GM19455 (cell line): ENCODE results near the gene TNN.
"Not testable (repeated sequence)": the region's sequence is repeated elsewhere in the genome, so short reads cannot be mapped to it uniquely, and the experiment has no call there.

Source experiments
- ATAC-seq: cut with Tn5 transposase; IDR thresholded peaks from one replicate; pipeline ENCODE4 v1.9.1; 2021; ENCODE audit not compliant: unreplicated experiment

Gene TNN, protein sequence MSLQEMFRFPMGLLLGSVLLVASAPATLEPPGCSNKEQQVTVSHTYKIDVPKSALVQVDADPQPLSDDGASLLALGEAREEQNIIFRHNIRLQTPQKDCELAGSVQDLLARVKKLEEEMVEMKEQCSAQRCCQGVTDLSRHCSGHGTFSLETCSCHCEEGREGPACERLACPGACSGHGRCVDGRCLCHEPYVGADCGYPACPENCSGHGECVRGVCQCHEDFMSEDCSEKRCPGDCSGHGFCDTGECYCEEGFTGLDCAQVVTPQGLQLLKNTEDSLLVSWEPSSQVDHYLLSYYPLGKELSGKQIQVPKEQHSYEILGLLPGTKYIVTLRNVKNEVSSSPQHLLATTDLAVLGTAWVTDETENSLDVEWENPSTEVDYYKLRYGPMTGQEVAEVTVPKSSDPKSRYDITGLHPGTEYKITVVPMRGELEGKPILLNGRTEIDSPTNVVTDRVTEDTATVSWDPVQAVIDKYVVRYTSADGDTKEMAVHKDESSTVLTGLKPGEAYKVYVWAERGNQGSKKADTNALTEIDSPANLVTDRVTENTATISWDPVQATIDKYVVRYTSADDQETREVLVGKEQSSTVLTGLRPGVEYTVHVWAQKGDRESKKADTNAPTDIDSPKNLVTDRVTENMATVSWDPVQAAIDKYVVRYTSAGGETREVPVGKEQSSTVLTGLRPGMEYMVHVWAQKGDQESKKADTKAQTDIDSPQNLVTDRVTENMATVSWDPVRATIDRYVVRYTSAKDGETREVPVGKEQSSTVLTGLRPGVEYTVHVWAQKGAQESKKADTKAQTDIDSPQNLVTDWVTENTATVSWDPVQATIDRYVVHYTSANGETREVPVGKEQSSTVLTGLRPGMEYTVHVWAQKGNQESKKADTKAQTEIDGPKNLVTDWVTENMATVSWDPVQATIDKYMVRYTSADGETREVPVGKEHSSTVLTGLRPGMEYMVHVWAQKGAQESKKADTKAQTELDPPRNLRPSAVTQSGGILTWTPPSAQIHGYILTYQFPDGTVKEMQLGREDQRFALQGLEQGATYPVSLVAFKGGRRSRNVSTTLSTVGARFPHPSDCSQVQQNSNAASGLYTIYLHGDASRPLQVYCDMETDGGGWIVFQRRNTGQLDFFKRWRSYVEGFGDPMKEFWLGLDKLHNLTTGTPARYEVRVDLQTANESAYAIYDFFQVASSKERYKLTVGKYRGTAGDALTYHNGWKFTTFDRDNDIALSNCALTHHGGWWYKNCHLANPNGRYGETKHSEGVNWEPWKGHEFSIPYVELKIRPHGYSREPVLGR (N-terminal part only)

DNA sequence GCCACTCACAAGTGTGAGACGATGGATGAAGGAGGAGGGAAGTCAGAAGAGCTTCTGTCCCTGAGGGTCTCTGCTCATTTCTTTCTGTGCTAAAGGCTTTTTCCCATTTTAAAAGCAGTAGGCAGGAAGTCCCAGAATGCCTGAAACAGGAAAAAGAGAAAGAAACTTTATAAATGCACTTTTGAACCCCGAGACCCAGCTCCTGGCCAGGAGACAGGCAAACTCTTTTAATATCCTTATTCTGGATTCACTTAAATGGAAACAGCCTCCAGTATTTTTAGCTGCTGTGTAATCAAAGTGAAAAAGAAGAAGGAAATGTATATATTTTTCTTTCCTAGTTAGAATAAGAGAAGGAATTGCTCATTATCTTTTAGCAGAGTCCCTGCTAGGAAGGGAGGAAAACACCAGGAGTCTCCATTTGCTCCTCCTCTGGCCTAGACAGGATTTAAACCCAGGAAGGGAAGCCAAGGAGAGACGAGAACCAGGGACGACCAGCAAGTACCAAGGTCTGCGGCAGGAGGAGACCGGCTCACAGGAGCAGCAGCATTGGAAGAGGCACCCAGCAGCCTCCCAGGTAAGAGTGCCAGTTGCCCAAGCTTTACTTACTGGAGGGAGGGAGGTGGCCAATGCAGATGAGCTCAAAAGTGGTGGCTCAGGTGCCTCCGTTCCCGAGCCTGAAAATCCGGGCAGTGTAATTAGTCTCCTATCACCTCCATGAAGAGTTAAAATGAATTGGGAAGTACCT is at the start of gene TNN:
Gene TNN (plus strand): TSS at position 472 of the 745 bp plus-strand sequence. CDS start 9,586 bp downstream, outside the sequence.
- ATAC-seq: no peak

DNA sequence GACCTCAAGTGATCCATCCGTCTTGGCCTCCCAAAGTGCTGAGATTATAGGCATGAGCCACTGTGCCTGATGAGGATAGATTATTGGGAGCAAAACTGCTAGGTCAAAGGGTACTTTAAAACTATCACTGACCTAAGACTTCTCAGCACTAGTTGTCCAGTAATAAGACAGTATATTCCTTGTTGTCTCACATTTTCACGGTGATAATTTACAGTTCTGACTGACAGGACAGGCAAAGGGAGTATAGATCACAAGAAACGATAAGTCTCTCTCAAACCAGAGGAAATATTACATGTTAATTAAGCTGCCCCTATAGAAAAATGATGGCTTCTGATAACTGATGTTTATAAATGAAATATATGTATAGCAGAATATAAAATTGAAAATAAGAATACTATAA is 48.1 kb upstream of the TNN start:
- no peak for ATAC-seq

DNA sequence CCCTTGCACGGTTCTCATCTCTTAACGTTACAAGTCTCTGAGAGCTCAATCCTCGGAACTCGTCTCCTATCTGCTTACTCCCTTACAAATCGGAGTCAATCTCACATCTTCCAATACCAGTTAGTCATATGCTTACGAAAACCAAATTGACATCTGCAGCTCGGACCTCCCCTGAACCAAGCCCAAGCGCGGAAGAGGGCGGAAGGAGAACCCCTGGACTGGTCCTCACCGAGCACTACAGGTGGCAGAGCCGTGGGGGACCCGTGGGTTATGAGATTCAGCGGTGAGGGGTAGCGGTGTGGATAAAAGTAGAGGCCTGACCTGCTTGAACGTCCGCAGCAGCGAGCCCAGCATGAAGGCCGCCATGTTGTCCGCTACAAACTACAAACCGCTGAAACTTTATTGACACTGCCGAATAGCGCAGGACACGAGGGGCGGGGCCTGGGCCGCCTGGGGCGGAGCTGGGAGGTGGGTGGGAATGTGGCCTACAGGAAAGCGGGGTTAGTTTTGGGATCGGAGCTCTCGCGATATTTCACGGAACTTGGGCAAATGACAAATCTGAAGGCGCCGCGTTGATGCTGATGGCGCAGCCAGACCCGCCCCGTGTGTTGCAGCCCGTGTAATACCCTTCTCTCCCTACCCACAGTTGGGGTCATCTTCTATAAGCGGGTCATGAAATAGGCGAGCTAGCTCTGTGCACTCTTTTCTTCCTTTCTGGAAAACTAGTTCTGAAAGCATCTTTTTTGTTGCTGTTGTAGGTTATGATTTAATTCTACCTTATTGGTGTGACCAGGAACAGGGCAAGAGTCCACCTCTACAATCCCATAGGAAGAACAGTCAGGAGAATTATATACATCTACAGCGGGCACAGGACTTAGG is 44.4 kb upstream of the TNN start, which contains the start of gene MRPS14:
Gene MRPS14 (minus strand): TSS at position 383 of the 879 bp plus-strand sequence. CDS start 17 bp downstream, at position 366.
- ATAC-seq: peak; percentile 90

DNA sequence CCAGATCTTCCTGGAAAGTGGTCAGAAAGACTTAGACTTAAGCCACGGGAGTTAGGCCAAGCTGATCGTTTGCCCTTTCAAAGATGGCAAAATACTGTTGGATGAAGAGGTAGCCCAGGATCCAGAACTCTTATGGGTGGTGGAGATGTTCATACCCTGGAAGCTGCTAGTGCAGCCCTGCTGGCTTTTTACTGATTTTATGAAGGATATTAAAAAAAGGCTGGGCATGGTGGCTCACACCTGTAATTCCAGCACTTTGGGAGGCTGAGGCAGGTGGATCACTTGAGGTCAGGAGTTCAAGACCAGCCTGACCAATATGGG is 43.8 kb upstream of the TNN start:
- not testable (repeated sequence) for ATAC-seq

DNA sequence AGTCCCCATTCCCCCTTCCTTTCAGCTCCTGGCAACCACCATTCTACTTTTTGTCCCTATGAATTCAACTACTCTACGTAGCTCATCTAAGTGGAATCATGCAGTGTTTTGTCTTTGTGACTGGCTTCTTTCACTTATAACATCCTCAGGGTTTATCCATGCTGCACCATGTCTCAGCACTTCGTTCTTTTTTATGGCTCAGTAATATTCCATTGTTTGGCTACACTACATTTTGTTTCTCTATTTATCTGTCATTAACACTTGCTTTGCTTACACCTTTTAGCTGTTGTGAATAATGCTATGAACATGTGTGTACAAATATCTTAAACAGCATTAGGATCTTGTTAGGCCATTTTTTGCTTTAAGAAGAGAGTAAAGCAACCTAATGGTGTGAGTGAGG is 42.9 kb upstream of the TNN start:
- ATAC-seq: no peak

DNA sequence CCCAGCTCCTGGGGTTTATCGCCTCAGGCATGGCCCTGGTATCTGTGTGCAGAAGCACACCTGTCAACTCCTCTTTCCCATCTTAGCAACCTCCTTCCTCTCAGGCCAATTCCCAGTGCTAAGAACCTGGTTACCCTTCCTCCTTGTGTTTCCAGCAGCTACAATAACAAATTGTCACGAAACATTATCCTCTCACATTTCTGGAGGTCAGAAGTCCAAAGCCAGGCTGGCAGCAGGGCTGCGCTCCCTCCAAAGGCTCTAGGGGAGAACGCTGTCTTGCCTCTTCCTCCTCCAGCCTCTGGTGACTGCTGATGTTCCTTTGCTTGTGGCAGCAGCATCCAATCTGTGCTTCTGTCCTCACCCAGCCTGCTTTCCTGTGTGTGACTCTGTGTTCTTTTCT is 33.7 kb upstream of the TNN start:
- ATAC-seq: no peak

DNA sequence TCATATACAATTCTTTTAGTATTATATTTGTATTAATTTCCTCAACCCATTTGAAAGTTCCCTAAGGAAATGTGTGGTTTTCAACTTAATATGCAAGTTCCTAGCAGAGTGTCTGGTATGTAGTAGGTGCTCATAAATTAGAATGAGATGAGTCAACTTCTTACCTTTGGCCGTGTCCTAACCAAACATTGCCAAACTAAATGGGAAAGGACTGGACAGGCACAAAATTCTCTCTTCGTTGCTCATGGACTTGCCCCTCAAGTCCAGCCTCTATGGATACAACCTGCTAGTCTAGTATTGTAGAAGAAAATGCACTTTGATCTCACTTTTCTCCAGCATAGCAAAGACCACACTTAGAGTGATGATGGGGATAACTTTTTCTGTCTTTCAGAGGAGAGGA is 32.9 kb upstream of the TNN start:
- no peak for ATAC-seq

DNA sequence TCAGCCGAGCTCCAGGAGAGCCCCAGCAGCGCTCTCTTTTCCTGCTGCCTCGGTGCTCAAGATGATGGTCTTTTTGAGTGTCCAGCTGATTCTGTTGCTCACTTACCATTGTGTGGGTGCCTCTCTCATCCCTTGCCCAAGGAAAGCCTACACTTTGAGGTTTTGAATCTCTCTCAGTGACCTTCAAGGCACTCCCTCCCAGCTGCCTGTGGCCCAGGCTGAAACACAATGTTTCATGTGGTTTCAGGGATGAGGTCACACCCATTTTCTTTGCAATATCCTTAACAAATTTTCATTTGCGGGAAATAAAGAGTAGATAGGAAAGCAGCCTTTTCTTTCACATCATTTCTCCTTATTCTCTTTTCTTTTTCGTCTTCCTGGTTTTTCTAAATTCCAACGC is 31.8 kb upstream of the TNN start:
- ATAC-seq: no peak

DNA sequence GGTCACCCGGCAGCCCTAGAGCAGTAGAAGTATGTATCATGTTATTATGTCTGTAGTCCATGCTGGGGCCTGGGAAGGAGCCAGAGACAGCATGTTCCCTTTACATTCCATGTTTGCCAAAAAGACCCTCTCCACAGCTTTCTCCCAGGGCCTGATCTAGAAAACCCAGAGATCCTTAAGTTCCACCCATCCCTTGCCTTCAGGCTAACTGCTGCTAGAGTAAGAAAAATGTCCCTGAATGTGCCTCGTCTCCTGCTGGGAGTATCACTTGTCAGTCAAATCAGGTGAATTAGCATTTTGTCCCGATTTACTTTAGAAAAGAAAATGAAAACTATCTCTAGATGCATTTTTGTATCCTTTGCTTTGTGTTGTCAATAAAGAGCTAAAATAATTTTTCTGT is 31.2 kb upstream of the TNN start:
- ATAC-seq: no peak

DNA sequence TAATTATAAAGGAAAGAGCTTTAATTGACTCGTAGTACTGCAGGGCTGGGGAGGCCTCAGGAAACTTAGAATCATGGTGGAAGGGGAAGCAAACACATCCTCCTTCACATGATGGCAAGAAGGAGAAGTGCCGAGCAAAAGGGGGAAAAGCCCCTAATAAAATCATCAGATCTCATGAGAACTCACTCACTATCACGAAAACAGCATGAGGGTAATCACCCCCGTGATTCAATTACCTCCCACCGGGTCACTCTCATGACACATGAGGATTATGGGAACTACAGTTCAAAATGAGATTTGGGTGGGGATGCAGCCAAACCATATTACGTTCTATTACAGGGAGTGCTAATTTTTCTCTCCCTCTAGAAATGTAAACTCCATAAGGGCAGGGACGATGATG is 30.2 kb upstream of the TNN start:
- no peak for ATAC-seq

DNA sequence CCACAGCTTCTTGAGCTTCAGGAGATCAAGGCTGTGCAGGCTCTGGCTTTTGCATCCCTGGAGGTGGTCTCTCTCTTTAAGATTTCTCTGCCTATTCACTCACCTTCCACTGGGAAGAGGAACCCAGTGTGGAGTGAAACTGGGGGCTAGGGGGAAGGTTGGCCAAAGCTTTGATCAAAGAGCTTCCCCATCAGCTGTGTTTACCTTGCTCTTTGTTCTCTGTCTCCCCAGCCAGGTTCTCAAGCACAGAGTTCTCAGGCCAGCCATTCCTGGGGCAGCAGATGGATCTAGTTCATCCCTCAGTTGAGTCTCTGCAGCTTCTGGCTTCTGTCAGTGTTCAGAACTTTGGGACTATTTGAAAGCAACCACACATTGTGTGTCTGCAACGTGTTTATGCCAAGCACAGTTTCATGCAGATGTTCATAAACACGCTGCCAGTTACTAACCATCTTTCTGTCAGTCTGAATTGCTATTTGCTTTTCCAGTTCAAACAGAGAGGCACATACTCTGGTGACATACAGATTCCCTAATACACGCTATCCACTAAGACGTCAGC is 27.2 kb upstream of the TNN start:
- ATAC-seq: no peak

DNA sequence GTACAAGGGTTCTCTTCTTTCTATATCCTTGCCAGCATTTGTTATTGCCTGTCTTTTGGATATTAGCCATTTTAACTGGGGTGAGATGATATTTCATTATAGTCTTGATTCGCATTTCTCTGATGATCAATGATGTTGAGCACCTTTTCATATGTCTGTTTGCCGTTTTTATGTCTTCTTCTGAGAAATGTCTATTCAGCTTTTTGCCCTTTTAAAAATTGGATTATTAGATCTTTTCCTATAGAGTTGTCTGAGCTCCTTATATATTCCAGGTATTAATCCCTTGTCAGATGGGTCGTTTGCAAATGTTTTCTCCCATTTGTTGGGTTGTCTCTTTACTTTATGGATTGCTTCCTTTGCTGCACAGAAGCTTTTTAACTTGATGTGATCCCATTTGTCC is 25.0 kb upstream of the TNN start:
- no peak for ATAC-seq

DNA sequence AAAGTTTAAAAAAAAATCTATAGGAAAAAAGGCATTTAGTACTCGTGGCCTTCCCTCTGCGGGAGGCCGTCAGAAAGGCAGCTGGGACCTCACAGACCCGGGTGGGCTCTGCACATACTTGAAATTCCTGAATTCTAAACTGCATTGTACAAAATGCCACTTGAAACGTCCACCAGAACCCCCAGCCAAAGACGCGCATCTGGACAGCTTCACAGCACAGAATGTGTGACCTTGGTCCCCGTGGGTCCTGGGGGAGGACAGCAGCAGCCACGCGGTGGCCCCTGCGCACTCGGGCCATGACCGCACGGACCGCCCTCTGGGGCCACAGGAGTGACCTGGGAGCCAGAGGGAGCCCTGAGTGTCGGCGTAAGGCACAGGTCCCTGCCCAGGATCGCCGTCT is 23.8 kb upstream of the TNN start:
- ATAC-seq: no peak

DNA sequence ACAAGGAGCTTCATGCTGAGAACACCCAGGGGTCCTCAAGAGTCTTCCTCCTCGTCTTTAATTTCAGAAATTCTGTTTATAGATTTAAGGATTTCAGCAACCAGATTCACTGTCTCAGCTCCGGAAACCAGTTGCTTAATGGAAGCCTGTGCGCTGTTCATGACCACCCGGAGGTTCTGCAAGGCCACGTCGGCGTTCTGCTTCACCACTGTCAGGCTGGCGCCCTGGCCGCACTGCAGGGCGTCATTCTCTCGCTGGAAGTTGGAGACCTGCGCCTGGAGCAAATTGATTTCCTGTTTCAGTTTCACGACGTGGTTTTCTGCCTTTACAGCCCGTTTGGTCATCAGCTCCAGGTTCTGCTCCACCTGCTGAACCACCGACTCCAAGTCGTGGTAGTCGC is 23.0 kb upstream of the TNN start:
- not testable (repeated sequence) for ATAC-seq

DNA sequence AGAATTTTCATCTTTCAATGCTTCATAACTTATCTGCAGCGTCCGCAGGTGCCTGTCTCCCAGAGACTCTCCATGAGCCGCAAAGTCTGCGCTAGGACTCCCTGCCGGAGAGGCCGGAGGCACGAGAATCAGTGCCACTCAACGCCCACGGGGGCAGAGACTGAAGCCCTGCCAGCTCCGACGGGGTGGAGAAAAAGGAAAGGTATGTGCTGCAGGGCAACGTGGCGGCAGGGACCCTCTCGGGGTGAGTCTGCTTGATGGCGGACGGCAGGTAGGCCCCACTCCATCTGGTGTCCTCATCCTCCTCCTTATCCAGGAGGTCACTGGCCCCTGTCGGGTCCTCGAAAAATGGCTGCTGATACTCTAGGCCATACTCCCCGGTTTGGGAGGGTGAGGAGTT is 22.5 kb upstream of the TNN start:
- no peak for ATAC-seq

DNA sequence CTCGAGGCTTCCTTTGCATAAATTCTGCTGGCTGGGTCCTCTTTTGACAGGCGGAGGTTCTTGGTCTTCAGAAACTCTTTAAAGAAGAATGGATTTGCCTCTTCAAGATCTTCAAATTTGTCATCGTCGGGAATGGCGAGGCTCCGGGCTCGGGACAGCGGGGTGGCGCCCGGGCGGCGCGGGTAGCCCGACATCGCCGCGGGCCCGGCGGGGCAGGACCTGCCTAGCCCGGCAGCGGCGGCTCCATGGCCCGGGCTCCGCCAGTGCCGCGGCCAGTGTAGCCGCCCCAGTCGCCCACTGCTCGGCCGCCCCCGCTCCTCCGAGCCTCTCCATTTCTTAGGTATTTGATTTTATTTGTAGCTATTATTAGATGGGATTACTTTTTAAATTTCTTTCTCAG is 22.1 kb upstream of the TNN start:
- no peak for ATAC-seq

DNA sequence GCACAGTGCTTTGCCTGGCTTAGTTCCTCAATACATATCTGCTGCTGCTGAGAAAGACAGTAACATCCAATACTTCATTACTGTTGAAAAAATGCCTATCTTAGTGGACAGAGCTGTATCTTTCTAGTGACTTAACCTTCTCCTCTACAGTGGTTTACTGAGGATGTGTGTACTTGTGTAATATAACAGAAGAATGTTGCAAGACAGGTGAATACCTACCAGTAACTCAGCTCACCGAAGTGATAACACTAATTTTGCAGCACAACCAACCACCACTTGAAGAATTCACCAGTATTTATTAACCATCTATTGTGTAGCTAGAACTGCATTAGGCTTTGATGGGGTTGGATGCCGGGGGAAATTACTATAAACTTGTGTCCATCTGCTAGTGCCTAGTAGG is 16.6 kb upstream of the TNN start:
- ATAC-seq: no peak

DNA sequence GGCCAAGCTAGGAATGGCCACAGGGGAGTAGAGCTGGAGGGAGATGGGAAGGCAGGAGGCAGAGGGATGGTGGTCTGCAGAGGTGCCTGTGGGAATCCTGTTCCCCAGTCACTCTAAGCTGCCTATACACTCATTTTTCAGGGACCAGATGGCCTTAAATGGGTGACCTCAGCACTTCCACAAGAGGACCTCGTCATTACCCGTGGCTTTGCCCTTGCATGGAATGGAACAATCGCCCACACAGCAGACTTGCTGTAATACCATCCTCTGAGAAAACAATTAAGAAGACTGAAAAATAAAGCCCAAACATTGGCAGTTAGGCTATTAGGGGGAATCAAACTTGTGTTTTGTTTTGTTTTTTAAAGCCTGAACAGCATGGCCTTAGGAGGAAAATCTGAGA is 12.9 kb upstream of the TNN start:
- no peak for ATAC-seq

DNA sequence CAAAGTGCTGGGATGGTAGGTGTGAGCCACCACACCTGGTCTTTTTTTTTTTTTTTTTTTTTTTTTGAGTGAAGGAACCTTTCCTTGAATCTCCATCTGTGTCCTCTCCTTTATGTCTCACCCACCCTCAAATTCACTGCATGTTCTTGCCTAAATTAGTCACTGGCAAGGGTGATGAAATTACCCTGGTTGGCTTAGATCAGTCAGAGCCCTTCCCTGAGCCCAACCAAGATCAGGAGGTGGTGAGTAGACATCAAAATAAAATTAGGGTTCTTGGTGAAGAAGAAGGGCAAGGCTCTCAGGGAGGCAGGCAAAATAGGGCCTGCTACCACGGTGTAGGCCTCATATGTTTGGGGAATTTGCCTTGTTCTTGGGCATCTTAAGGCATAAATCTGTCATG is 5.3 kb upstream of the TNN start:
- ATAC-seq: no peak
